Glutamatergic neuron (in vitro differentiated cells): ENCODE data around the gene CCDC87. TPM values are rescaled to one million over a fixed set of nuclear protein-coding genes. Genes with fewer than 3 reads are reported as not detected.
A peak's percentile ranks its signal among the peaks of the same experiment; 100 is the strongest.
"Not testable (repeated sequence)": the region's sequence is repeated elsewhere in the genome, so short reads cannot be mapped to it uniquely, and the experiment has no call there.

Experiments
- DNase-seq: peaks from one replicate; pipeline ENCODE4 v3.0.0; 2022
- H3K27ac Mint-ChIP-seq: one replicate; pipeline ENCODE4 v1.8.0; 2020; ENCODE audit warnings: mild to moderate bottlenecking, mixed read lengths, inconsistent platforms; ENCODE audit not compliant: unreplicated experiment
- H3K27me3 Mint-ChIP-seq: one replicate; pipeline ENCODE4 v1.8.0; 2020; ENCODE audit warnings: mild to moderate bottlenecking, moderate library complexity, mixed read lengths, inconsistent platforms; ENCODE audit not compliant: unreplicated experiment
- H3K36me3 Mint-ChIP-seq: one replicate; pipeline ENCODE4 v1.8.0; 2020; ENCODE audit warnings: mild to moderate bottlenecking, mixed read lengths, inconsistent platforms; ENCODE audit not compliant: unreplicated experiment
- H3K4me1 Mint-ChIP-seq: one replicate; pipeline ENCODE4 v1.8.0; 2020; ENCODE audit warnings: mild to moderate bottlenecking, low read depth, mixed read lengths, inconsistent platforms; ENCODE audit not compliant: unreplicated experiment
- H3K4me3 Mint-ChIP-seq: one replicate; pipeline ENCODE4 v1.8.0; 2020; ENCODE audit warnings: mild to moderate bottlenecking, mixed read lengths, inconsistent platforms; ENCODE audit not compliant: unreplicated experiment
- H3K9me3 Mint-ChIP-seq: one replicate; pipeline ENCODE4 v1.8.0; 2020; ENCODE audit warnings: mild to moderate bottlenecking, moderate library complexity, mixed read lengths, inconsistent platforms; ENCODE audit not compliant: unreplicated experiment
- total RNA-seq: library from RNA; stranded (reverse); fragmentation: NEBNext Ultra II Directional; extraction: Animal tissue kit (Norgen Biotek cat#: 25700); gene quantifications from one replicate; pipeline ENCODE4 v1.2.1, GENCODE V29; 2021; ENCODE audit not compliant: unreplicated experiment
- TF ChIP-seq, protein P1 (sequence below): fragments of 200-600 bp; sonication (generic); IDR thresholded peaks from one replicate; pipeline ENCODE4 v1.5.0; 2021; ENCODE audit not compliant: partially characterized antibody, unreplicated experiment

Gene CCDC87
- total RNA-seq, 1 donor from 2014 or later, result 0.51 TPM

DNA sequence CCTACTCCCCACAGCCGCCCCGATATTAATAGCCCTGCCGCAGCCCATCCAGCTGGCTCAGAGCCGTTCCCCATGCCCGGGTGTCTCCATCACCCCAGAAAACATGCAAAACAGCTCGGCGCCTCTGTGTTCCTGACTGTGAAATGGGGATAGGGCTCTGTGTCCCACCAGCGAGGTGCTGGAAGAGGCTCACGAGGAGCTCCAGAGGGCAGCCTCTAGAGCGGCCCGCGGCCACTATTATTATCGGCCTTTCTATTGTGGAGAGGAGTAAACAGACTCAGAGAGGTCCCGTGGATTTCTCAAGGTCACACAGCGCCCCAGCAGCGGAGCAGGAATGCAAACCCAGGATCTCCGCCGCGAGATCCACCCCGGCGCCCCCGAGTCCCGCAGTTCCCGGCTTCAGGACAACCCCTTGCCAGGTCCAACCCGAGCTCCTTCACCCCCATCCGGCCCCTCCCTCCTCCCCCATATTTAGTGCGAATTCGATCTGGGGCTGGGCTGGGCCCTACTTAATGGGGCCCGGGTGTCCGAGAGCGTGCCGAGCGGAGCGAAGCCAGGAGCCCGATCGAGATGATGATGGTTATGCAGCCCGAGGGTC, 46.4 kb downstream of the CCDC87 start, which contains the start of gene ACTN3:
Gene ACTN3, plus strand, starts transcription at position 536 of the 598 bp plus-strand sequence. Its CDS starts 35 bp downstream, at position 571.
- Mint-ChIP-seq H3K9me3 (peaks cover 11% of the 10 kb centered on the region), H3K27ac (peak within 1 kb of the TSS; percentile 68), H3K27me3 (peaks cover 11% of the 10 kb centered on the region), H3K4me3 (peak within 1 kb of the TSS; percentile 71), H3K4me1 (peaks cover 29% of the 10 kb centered on the region), H3K36me3 (peaks cover 4% of the 10 kb centered on the region)
- peak; percentile 32 for DNase-seq
- TF ChIP-seq, protein P1, sequence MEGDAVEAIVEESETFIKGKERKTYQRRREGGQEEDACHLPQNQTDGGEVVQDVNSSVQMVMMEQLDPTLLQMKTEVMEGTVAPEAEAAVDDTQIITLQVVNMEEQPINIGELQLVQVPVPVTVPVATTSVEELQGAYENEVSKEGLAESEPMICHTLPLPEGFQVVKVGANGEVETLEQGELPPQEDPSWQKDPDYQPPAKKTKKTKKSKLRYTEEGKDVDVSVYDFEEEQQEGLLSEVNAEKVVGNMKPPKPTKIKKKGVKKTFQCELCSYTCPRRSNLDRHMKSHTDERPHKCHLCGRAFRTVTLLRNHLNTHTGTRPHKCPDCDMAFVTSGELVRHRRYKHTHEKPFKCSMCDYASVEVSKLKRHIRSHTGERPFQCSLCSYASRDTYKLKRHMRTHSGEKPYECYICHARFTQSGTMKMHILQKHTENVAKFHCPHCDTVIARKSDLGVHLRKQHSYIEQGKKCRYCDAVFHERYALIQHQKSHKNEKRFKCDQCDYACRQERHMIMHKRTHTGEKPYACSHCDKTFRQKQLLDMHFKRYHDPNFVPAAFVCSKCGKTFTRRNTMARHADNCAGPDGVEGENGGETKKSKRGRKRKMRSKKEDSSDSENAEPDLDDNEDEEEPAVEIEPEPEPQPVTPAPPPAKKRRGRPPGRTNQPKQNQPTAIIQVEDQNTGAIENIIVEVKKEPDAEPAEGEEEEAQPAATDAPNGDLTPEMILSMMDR, result no peak

DNA sequence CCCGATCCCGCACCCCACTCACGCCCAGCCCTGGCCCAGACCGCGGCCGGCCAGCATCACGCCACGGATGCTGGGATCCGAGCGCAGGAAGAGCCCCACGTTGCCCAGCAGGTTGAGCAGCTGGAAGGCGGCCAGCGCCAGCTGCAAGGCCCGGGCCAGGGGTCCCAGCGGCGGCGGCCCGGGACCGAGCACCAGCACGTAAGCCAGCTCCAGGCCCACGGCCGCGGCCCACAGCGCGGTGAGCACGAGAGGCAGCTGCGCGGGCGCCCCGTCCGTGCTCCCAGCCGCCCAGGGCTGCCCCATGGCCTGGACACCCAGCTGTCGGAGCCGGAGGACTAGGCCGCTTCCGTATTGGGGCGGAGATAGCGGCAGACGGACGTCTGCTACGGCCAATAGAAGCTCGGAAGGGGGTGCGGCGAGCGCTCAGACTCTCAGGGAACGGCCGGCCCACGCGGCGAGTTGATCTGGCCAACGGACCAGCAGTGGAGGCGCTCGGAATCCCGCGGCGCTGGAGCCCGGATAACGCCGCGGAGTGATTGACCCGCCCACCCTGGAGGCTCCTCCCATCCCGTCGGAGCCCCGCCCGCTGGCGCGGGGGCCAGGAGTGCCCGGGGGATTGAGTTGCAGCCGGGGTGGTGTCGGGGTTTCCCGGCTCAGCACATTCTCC, 47.0 kb downstream of the CCDC87 start, which contains the start of gene ZDHHC24:
Gene ZDHHC24, minus strand, starts transcription at position 348 of the 667 bp plus-strand sequence. Its CDS starts 45 bp downstream, at position 303.
- H3K27me3 Mint-ChIP-seq, result peaks cover 14% of the 10 kb centered on the region
- peak within 1 kb of the TSS; percentile 85 for H3K27ac Mint-ChIP-seq
- peaks cover 4% of the 10 kb centered on the region for H3K36me3 Mint-ChIP-seq
- peak within 1 kb of the TSS; percentile 82 for H3K4me3 Mint-ChIP-seq
- peak; percentile 95 for DNase-seq
- TF ChIP-seq, protein P1, result no peak
- peaks cover 13% of the 10 kb centered on the region for H3K9me3 Mint-ChIP-seq
- peaks cover 29% of the 10 kb centered on the region for H3K4me1 Mint-ChIP-seq

DNA sequence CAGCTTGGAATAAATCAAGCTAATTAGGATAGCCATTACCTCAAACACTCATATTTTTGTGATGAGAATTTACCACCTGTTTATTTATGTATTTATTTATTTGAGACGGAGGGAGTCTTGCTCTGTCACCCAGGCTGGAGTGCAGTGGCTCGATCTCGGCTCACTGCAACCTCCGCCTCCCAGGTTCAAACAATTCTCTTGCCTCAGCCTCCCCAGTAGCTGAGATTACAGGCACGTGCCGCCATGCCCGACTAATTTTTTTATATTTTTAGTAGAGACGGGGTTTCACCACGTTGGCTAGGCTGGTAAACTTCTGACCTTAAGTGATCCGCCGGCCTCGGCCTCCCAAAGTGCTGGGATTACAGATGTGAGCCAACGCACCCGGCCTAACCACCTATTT, 47.9 kb downstream of the CCDC87 start:
- Mint-ChIP-seq H3K4me3 (peak overlapping the region; percentile 82), H3K27ac (peak overlapping the region; percentile 85), H3K4me1 (peaks cover 29% of the 10 kb centered on the region), H3K9me3 (peaks cover 13% of the 10 kb centered on the region), H3K27me3 (peaks cover 11% of the 10 kb centered on the region)
- DNase-seq, H3K36me3 Mint-ChIP-seq: not testable (repeated sequence)

DNA sequence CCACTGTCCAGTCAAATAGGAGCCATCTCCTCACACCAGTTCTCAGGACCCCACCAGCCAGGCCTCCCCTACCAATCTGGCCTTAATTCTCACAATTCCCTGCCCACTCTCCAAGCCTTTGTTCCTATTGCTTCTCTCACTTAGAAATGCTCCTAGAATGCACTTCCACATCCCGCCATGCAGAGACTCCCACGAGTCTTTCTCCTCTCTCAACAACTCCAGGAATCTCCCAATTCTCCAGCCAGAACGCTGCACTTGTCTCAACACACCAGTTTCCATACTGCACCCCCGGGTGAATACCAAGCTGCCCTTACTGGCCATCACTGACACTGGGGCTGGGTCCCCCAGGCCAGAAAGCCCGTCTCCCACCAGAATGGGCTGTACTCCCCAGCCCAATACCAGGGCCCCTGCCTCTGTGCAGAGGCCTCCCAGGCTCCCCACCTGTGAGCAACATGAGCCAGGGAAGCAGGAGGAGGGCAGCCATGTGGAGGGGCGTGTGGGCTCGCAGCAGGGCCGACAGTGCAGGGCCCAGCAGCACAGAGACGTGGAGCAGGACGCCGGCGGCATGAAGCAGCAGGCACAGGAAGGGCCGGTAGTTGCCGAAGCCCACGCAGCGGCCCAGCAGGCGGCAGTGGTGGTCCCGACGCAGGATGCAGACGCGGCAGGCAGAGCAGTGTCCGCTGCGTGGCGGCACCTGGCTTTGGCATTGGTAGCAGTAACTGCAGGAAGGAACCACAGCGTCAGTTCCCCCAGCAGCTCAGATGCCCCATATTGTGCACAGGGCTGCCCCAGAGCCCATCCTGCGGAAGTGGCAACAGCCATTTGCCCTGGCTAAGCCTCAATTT, 49.4 kb downstream of the CCDC87 start:
- TF ChIP-seq, protein P1, result peak; percentile 32
- Mint-ChIP-seq H3K4me1 (peaks cover 22% of the 10 kb centered on the region), H3K4me3 (peak overlapping the region; percentile 71), H3K27ac (peak overlapping the region; percentile 10), H3K9me3 (peaks cover 13% of the 10 kb centered on the region), H3K27me3 (peaks cover 9% of the 10 kb centered on the region), H3K36me3 (peaks cover 4% of the 10 kb centered on the region)
- DNase-seq, result peak; percentile 82

DNA sequence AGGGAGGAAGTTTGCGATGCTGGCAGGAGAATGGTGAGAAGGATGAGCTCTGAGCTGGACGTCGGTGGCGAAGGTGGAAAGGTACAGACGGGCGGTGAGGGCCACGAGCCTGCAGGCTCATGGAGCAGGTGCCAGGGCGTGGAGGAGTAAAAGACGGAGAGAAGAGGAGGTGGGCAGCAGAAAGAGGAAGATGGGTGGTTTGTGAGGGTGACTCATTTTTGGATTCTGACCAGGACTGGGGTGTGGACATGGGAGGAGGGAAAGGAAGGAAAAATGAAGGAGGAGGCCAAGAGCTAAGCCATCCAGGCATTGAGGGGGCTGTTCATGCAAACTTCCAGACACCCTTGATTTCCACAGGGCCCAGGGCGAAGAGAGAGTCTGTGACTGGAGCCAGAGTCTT, 50.5 kb downstream of the CCDC87 start:
- Mint-ChIP-seq H3K36me3 (peaks cover 4% of the 10 kb centered on the region), H3K9me3 (peaks cover 13% of the 10 kb centered on the region), H3K27me3 (peaks cover 13% of the 10 kb centered on the region), H3K27ac (peak overlapping the region; percentile 16), H3K4me3 (peak overlapping the region; percentile 1), H3K4me1 (peaks cover 16% of the 10 kb centered on the region)
- TF ChIP-seq, protein P1, result no peak
- DNase-seq, result no peak
